Kidney epithelial cell (primary cell): ENCODE measurements around the gene UPF3A. TPM values are rescaled to one million over a fixed set of nuclear protein-coding genes. Genes with fewer than 3 reads are reported as not detected.

ENCODE experiments used
- DNase-seq: peaks from one replicate; pipeline ENCODE4 v3.0.0-alpha.2; 2010; ENCODE audit warnings: low read depth
- H3K27me3 ChIP-seq: 2 replicates; pipeline ENCODE4 v1.6.0; 2011; ENCODE audit warnings: low read length; ENCODE audit not compliant: control insufficient read depth, insufficient read depth
- H3K36me3 ChIP-seq: 2 replicates; pipeline ENCODE4 v1.5.1; 2011; ENCODE audit warnings: low read length; ENCODE audit not compliant: control insufficient read depth, insufficient read depth
- H3K4me3 ChIP-seq: 2 replicates; pipeline ENCODE4 v1.5.1; 2011; ENCODE audit warnings: low read depth, mild to moderate bottlenecking, control low read depth, low read length
- total RNA-seq: library from RNA; depleted of rRNA; stranded (reverse); fragments of >200 nt; gene quantifications from 2 replicates; pipeline ENCODE4 v1.2.3, GENCODE V29; 2015
- TF ChIP-seq, protein P1 (sequence below): IDR thresholded peaks from 2 replicates; pipeline ENCODE4 v1.5.1; 2011; ENCODE audit warnings: mild to moderate bottlenecking, moderate library complexity, low read length, control low read depth, inconsistent platforms; ENCODE audit not compliant: insufficient read depth, poor library complexity, severe bottlenecking

UPF3A gene
- total RNA-seq, 1 donor from 2014 or later = 30.7 TPM

DNA sequence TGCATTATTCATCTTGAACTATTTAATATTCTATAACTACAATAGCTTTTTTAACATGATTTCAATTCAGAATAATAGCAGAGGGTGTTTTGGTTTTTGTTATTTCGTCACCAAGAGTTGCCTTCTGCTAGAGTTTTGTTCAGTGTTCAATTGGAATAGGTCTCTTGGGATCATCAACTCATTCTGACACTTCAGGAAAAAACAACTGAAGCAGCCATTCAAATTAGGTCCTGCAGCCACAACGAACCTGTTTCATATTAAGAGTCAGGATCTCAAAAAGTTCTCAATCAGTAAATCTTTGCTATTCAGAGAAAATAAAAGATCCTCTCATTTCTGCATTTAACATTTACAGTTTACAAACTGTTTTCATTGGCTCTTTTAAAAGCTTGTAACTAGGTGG, 30.5 kb downstream of the UPF3A start:
- no peak for DNase-seq
- H3K27me3 ChIP-seq = no peaks in the 10 kb centered on the region
- H3K4me3 ChIP-seq = no peak overlapping the region
- no peaks in the 10 kb centered on the region for H3K36me3 ChIP-seq
- TF ChIP-seq, protein P1, sequence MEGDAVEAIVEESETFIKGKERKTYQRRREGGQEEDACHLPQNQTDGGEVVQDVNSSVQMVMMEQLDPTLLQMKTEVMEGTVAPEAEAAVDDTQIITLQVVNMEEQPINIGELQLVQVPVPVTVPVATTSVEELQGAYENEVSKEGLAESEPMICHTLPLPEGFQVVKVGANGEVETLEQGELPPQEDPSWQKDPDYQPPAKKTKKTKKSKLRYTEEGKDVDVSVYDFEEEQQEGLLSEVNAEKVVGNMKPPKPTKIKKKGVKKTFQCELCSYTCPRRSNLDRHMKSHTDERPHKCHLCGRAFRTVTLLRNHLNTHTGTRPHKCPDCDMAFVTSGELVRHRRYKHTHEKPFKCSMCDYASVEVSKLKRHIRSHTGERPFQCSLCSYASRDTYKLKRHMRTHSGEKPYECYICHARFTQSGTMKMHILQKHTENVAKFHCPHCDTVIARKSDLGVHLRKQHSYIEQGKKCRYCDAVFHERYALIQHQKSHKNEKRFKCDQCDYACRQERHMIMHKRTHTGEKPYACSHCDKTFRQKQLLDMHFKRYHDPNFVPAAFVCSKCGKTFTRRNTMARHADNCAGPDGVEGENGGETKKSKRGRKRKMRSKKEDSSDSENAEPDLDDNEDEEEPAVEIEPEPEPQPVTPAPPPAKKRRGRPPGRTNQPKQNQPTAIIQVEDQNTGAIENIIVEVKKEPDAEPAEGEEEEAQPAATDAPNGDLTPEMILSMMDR = no peak

DNA sequence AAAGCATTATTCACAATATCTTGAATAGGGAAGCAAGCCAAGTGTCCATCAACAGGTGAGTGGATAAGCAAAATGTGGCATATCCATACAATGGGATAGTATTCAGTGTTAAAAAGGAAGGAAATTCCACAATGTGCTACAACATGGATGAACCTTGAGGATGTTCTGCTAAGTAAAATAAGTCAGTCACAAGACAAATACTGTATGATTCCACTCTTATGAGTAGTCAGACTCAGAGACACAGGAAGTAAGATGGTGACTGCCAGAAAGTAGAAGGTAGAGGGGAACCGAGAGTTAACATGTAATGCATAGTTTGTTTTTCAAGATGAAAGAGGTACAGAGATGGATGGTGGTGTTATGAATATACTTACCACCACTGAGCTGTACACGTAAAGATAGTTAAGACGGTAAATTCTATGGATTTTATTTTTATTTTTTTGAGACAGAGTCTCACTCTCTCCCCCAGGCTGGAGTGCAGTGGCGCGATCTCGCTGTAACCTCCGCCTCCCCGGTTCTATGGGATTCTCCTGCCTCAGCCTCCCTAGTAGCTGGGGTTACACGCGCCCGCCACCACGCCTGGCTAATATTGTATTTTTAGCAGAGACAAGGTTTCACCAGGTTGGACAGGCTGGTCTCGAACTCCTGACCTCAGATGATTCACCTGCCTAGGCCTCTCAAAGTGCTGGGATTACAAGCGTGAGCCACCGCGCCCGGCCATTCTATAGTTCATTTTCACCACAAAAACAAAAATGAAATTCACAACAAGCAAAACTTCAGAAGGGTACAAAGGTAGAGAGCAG, 31.9 kb downstream of the UPF3A start:
- H3K4me3 ChIP-seq = peak overlapping the region; percentile 66
- H3K27me3 ChIP-seq = no peaks in the 10 kb centered on the region
- DNase-seq = no peak
- TF ChIP-seq, protein P1 = no peak
- H3K36me3 ChIP-seq = no peaks in the 10 kb centered on the region

DNA sequence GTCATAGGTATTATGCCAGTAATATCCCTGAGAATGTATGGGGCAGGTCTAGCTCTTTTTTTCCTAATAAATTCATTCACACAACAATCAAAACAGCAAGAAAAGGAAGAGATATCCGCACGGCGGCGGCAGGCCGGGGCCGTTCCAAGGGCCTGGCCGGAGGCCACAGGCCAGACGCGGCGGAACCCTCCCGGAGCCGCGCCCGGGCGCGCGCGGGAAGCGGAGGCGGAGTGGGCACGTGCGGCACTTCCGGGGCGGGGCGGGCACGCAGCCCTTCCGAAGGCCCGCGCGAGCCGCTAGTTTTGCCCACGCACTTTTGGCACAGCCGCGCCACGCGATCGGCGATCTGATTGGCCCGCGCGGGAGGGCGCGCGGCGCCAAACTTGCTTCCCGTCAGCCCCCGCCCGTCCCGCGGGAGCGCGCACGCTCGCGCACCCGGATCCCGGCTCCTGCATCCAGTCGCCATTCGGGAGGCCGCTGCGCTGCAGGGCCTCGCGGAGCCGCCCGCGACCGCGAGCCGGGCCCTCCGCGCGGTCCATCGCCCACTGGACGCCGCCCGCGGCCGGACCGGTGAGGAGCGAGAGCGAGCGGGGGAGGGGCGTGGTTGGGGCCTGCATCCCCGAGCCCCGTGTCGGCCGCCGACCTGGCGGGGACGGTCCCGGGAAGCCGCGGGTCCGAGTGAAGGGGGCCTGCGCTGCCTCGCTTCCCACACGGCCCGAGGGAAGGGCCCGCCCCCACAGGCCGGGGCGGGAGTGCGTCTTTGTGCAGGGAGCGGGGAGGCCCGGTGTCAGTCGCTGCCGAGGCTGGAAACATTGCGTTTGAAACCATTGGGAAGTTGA, 32.9 kb downstream of the UPF3A start, which contains the start of gene CHAMP1:
CHAMP1 (plus strand) TSS at position 430 of the 839 bp plus-strand sequence. CDS start 9,340 bp downstream, outside the sequence.
- Histone ChIP-seq H3K4me3 (peak within 1 kb of the TSS; percentile 66), H3K27me3 (no peaks in the 10 kb centered on the region), H3K36me3 (no peaks in the 10 kb centered on the region)
- DNase-seq = peak; percentile 77
- TF ChIP-seq, protein P1 = no peak

DNA sequence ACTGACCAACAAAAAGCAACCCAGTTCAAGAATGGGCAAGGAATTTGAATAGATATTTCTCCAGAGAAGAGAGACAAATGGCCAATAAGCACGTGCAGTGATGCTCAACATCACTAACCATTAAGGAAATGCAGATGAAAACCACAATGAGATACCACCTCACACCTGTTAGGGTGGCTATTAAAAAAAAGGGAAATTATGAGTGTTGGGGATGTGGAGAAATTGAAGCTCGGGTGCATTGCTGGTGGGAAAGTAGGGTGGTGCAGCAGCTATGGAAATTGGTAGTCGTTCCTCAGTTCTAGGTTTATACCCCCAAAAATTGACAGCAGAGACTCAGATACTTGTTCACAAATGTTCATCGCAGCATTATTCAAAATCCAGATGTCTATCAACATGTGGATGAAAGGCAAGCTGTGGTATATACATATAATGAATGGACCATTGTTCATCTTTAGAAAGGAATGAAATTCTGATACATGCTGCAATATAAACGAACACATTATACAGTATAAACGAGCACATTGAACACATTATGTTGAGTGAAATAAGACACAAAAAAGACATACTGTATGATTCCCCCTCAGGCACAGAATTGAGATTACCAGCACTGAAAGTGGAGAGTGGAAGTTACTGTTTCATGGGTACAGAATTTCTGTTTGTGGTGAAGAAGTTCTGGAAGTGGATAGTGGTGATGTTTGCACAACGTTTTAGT, 33.8 kb downstream of the UPF3A start:
- TF ChIP-seq, protein P1 = no peak
- Histone ChIP-seq H3K4me3 (peak overlapping the region; percentile 66), H3K27me3 (no peaks in the 10 kb centered on the region), H3K36me3 (no peaks in the 10 kb centered on the region)
- no peak for DNase-seq

DNA sequence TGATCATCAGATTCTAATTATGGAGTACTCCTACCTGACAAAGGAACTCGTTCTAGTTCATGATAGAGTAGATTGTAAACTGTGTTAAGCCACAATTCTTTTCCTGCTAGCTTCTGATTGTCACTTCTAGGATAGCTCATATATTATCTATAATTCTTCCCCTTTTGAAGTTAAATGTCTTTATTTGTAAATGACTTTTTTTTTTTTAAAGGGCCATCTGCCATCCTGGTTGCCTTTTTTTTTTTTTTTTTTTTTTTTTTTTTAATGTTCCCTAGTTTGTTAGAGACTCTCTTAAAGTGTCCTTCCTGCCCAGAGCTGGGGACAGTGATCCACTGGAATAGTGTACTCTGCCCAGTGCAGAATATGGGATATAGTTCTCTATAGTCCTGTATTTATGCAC, 37.2 kb downstream of the UPF3A start:
- peaks cover 1% of the 10 kb centered on the region for H3K36me3 ChIP-seq

More for the DNA sequence above, 37.2 kb downstream of the UPF3A start:
- DNase-seq = no peak
- no peak overlapping the region for H3K4me3 ChIP-seq
- TF ChIP-seq, protein P1 = no peak
- H3K27me3 ChIP-seq = no peaks in the 10 kb centered on the region
